CD4-positive, alpha-beta T cell (primary cell): ENCODE results near the gene COL6A5. TPM values are rescaled to one million over a fixed set of nuclear protein-coding genes. Genes with fewer than 3 reads are reported as not detected.

Experiments
- ATAC-seq: fragments of 200-7000 bp; cut with Tn5 transposase; one replicate; pipeline ENCODE4 v1.10.0; 2022; ENCODE audit warnings: mild to moderate bottlenecking; ENCODE audit not compliant: poor library complexity
- CTCF ChIA-PET: fragments of 350-600 bp; sonication (Branson Sonifier 250); formaldehyde crosslinking; loops from one replicate; lab custom pipeline; 2021; ENCODE audit warnings: antibody characterized with exemption, inconsistent platforms; lab: Charles Lee
- POLR2A ChIA-PET: fragments of 350-600 bp; sonication (Branson Sonifier 250); formaldehyde crosslinking; loops from one replicate; lab custom pipeline; 2021; ENCODE audit warnings: antibody characterized with exemption, inconsistent platforms; lab: Charles Lee
- DNase-seq, 14 experiments: peaks; one replicate each; pipeline ENCODE4 v3.0.0-alpha.2; 2013 to 2020; ENCODE audit warnings: mixed read lengths in 2 of 14
- H3K27ac ChIP-seq, 2 donors: one replicate each; pipeline versions ENCODE4 v1.5.1 to v1.7.0; 2013; ENCODE audit warnings: low read length in 2 of 2, low read depth in 1 of 2, mild to moderate bottlenecking in 1 of 2
- H3K27me3 ChIP-seq, 2 experiments: 1 replicate in 1 of 2; 2 replicates in 1 of 2; pipeline versions ENCODE4 v1.6.1 to v1.7.0; 2013; ENCODE audit warnings: low read length in 2 of 2, control low read depth in 1 of 2, mild to moderate bottlenecking in 1 of 2, moderate library complexity in 1 of 2; ENCODE audit not compliant: insufficient read depth in 2 of 2, control insufficient read depth in 1 of 2
- H3K36me3 ChIP-seq: one replicate; pipeline ENCODE4 v1.6.1; 2013; ENCODE audit warnings: low read length, control low read depth; ENCODE audit not compliant: insufficient read depth
- H3K4me1 ChIP-seq: one replicate; pipeline ENCODE4 v1.6.1; 2013; ENCODE audit warnings: low read length, control low read depth; ENCODE audit not compliant: insufficient read depth
- H3K4me3 ChIP-seq: one replicate; pipeline ENCODE4 v1.5.1; 2013; ENCODE audit warnings: mild to moderate bottlenecking, low read length, moderate library complexity
- H3K9me3 ChIP-seq, 2 experiments: 1 replicate in 1 of 2; 2 replicates in 1 of 2; pipeline versions ENCODE4 v1.6.1 to v1.7.0; 2013; ENCODE audit warnings: low read length in 2 of 2, mild to moderate bottlenecking in 2 of 2, control low read depth in 1 of 2, moderate library complexity in 1 of 2; ENCODE audit not compliant: control insufficient read depth in 1 of 2, insufficient read depth in 1 of 2
- H3K27ac Mint-ChIP-seq: one replicate; pipeline ENCODE4 v1.8.0; 2020; ENCODE audit warnings: mixed read lengths
- H3K27me3 Mint-ChIP-seq: one replicate; pipeline ENCODE4 v1.8.0; 2021; ENCODE audit warnings: mixed read lengths
- H3K36me3 Mint-ChIP-seq: one replicate; pipeline ENCODE4 v1.8.0; 2021; ENCODE audit warnings: low read depth, mixed read lengths
- H3K4me1 Mint-ChIP-seq: one replicate; pipeline ENCODE4 v1.8.0; 2021; ENCODE audit warnings: low read depth, mixed read lengths
- H3K4me3 Mint-ChIP-seq: one replicate; pipeline ENCODE4 v1.8.0; 2020; ENCODE audit warnings: mild to moderate bottlenecking, mixed read lengths
- H3K9me3 Mint-ChIP-seq: one replicate; pipeline ENCODE4 v1.8.0; 2020; ENCODE audit warnings: mixed read lengths
- intact Hi-C, 2 experiments: fragments of 100-400 bp; cut with DNase I in 1 of 2; cut with micrococcal nuclease in 1 of 2; formaldehyde crosslinking; loops; one replicate each; pipeline versions ENCODE4 v1.15.1 to v1.9.0; 2023 to 2025; cut with DNase I, micrococcal nuclease
- total RNA-seq, 174 experiments: library from RNA in 2 of 174; stranded (reverse) in 2 of 174; gene quantifications; one replicate each; pipeline ENCODE4 v1.2.3 and lab custom pipeline; 2021 to 2026
- TF ChIP-seq, protein P1 (sequence below): fragments of 200-600 bp; IDR thresholded peaks from one replicate; pipeline ENCODE4 v1.8.0; 2022; ENCODE audit warnings: antibody characterized with exemption, mild to moderate bottlenecking

Gene COL6A5
- total RNA-seq, 2 experiments from 2014 or later = not detected

GRCh38 chr3:130393594-130393993 is 48.1 kb downstream of the COL6A5 start:
- H3K4me1 ChIP-seq = no peaks in the 10 kb centered on the region
- TF ChIP-seq, protein P1, sequence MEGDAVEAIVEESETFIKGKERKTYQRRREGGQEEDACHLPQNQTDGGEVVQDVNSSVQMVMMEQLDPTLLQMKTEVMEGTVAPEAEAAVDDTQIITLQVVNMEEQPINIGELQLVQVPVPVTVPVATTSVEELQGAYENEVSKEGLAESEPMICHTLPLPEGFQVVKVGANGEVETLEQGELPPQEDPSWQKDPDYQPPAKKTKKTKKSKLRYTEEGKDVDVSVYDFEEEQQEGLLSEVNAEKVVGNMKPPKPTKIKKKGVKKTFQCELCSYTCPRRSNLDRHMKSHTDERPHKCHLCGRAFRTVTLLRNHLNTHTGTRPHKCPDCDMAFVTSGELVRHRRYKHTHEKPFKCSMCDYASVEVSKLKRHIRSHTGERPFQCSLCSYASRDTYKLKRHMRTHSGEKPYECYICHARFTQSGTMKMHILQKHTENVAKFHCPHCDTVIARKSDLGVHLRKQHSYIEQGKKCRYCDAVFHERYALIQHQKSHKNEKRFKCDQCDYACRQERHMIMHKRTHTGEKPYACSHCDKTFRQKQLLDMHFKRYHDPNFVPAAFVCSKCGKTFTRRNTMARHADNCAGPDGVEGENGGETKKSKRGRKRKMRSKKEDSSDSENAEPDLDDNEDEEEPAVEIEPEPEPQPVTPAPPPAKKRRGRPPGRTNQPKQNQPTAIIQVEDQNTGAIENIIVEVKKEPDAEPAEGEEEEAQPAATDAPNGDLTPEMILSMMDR = no peak
- ChIA-PET CTCF (no interaction called here), POLR2A (no interaction called here)
- no peak overlapping the region for H3K4me3 ChIP-seq
- no peaks in the 10 kb centered on the region for H3K36me3 ChIP-seq
- H3K4me3 Mint-ChIP-seq = no peak overlapping the region
- no peak for ATAC-seq
- H3K9me3 ChIP-seq = no peaks in the 10 kb centered on the region
- H3K27ac ChIP-seq = no peak overlapping the region
- intact Hi-C loops = no loop called here
- H3K36me3 Mint-ChIP-seq = no peaks in the 10 kb centered on the region
- H3K27me3 Mint-ChIP-seq = peaks cover 10% of the 10 kb centered on the region
- H3K27me3 ChIP-seq = no peaks in the 10 kb centered on the region
- no peaks in the 10 kb centered on the region for H3K9me3 Mint-ChIP-seq
- no peaks in the 10 kb centered on the region for H3K4me1 Mint-ChIP-seq
- H3K27ac Mint-ChIP-seq = no peak overlapping the region
- no peak for DNase-seq

DNA sequence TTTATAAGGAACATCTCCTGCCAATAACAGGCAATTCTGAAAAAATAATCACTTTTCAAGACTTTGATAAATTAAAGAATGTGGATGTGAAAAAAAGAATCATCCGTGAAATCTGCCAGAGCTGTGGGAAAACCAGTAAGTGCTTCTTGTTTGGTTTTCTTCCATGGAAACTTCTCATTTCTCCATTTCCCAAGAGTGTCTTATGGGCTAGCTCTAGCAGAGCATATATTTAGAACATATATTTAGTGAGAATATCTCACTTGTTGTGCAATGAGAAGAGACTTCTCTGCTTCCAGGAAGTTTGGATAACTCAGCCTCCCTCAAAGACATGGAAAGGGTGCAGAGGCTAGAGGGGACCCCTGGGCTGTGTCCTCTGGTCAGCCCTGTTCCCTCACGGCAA is 49.9 kb downstream of the COL6A5 start:
- Mint-ChIP-seq H3K4me3 (no peak overlapping the region), H3K27me3 (peaks cover 20% of the 10 kb centered on the region), H3K4me1 (no peaks in the 10 kb centered on the region), H3K27ac (no peak overlapping the region), H3K36me3 (no peaks in the 10 kb centered on the region), H3K9me3 (no peaks in the 10 kb centered on the region)
- TF ChIP-seq, protein P1 = no peak
- ChIA-PET CTCF (no interaction called here), POLR2A (no interaction called here)
- intact Hi-C loops = no loop called here
- no peak overlapping the region for H3K27ac ChIP-seq
- H3K9me3 ChIP-seq = no peaks in the 10 kb centered on the region
- H3K4me1 ChIP-seq = no peaks in the 10 kb centered on the region
- H3K4me3 ChIP-seq = no peak overlapping the region
- no peaks in the 10 kb centered on the region for H3K27me3 ChIP-seq
- ATAC-seq (no peak), DNase-seq (no peak)
- no peaks in the 10 kb centered on the region for H3K36me3 ChIP-seq

DNA sequence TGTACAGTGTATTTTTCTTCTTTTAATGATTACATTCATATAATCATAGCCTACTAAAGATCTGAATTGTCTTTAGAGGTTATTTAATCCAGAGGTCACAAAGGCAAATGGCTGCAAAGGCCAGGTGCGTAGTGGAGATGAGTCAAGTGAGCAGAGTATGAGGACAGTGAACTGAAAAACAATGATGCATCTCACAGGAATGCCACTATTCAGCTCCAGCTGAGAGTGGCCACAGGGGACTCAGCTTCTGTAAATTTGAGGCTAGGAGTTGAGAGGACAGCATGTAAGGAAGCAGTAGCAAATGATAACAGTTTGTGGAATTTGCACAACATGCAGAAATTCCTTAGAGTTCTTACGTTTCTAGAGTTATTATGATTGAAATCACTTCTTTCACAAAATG is 50.4 kb downstream of the COL6A5 start:
- no peaks in the 10 kb centered on the region for H3K9me3 Mint-ChIP-seq
- no peak overlapping the region for H3K27ac ChIP-seq
- H3K4me1 ChIP-seq = no peaks in the 10 kb centered on the region
- no peak for DNase-seq
- ChIA-PET POLR2A (no interaction called here), CTCF (no interaction called here)
- no peak for ATAC-seq
- H3K27me3 Mint-ChIP-seq = peaks cover 24% of the 10 kb centered on the region
- H3K4me1 Mint-ChIP-seq = no peaks in the 10 kb centered on the region
- TF ChIP-seq, protein P1 = no peak
- no peak overlapping the region for H3K4me3 Mint-ChIP-seq
- H3K27ac Mint-ChIP-seq = no peak overlapping the region
- H3K4me3 ChIP-seq = no peak overlapping the region
- no peaks in the 10 kb centered on the region for H3K36me3 ChIP-seq
- H3K36me3 Mint-ChIP-seq = no peaks in the 10 kb centered on the region
- H3K27me3 ChIP-seq = no peaks in the 10 kb centered on the region
- H3K9me3 ChIP-seq = no peaks in the 10 kb centered on the region
- intact Hi-C loops = no loop called here
